Breast epithelium (tissue), 3 donors: Measurements from ENCODE around the gene FYN.

Experiments used
- CTCF ChIP-seq, 3 donors: fragments of 450-650 bp; IDR thresholded peaks; one replicate each; pipeline ENCODE4 v1.5.1; 2016 to 2017; ENCODE audit warnings: antibody characterized with exemption in 3 of 3, mild to moderate bottlenecking in 3 of 3, moderate library complexity in 3 of 3
- POLR2A ChIP-seq: fragments of 450-650 bp; IDR thresholded peaks from one replicate; pipeline ENCODE4 v1.6.1; 2016; ENCODE audit warnings: antibody characterized with exemption, mild to moderate bottlenecking, moderate library complexity

DNA sequence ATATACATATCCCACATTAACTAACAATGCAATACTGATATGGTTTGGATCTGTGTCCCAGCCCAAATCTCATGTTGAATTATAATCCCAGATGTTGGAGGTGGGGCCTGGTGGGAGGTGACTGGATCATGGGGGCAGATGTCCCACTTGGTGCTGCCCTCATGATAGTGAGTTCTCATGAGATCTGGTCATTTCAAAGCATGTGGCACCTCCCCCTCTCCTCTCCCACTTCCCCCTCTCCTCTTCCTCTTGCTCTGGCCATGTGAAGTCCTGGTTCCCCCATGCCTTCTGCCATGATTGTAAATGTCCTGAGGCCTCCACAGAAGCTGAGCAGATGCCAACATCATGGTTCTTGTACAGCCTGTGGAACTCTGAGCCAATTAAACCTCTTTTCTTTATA lies 71.2 kb downstream of the FYN start:
- TF ChIP-seq CTCF (IDR thresholded peaks at IDR 0.05) (no peak), POLR2A (no peak)
